PC-3 (cell line): ENCODE data around the gene ATP2A1. TPM values are rescaled to one million over a fixed set of nuclear protein-coding genes. Genes with fewer than 3 reads are reported as not detected.
"Not testable (repeated sequence)": the region's sequence is repeated elsewhere in the genome, so short reads cannot be mapped to it uniquely, and the experiment has no call there.

Experiments
- ATAC-seq: fragments of 200-7000 bp; cut with Tn5 transposase; 2 replicates; pipeline ENCODE4 v1.9.1; 2020; ENCODE audit warnings: mild to moderate bottlenecking, moderate library complexity
- BruUV-seq: library from RNA; stranded (reverse); fragments of 400-500 nt; replicated peaks from 2 replicates; lab custom pipeline; 2021; lab: Mats Ljungman, UMichigan
- CTCF ChIA-PET: fragments of 300-600 bp; sonication (Branson Sonifier 250); formaldehyde crosslinking; loops from one replicate; lab custom pipeline; 2022; ENCODE audit warnings: antibody characterized with exemption; lab: Charles Lee
- POLR2A ChIA-PET: fragments of 300-600 bp; sonication (Branson Sonifier 250); formaldehyde crosslinking; loops from one replicate; lab custom pipeline; 2022; ENCODE audit warnings: antibody characterized with exemption; ENCODE audit not compliant: unreplicated experiment; lab: Charles Lee
- DNase-seq: peaks from one replicate; pipeline ENCODE4 v3.0.0-alpha.2; 2015
- H2AFZ ChIP-seq: fragments of 300-600 bp; sonication (generic); 2 replicates; pipeline ENCODE4 v1.6.0; 2016; ENCODE audit warnings: antibody characterized with exemption, low read length
- H3F3A ChIP-seq: fragments of 300-600 bp; sonication (generic); one replicate; pipeline ENCODE4 v1.6.0; 2017; ENCODE audit warnings: antibody characterized with exemption, low read length, control low read depth, mild to moderate bottlenecking; ENCODE audit not compliant: unreplicated experiment
- H3K27ac ChIP-seq: fragments of 300-600 bp; sonication (generic); 2 replicates; pipeline ENCODE4 v1.5.1; 2016; ENCODE audit warnings: mild to moderate bottlenecking, low read length
- H3K27me3 ChIP-seq: fragments of 300-600 bp; sonication (generic); 2 replicates; pipeline ENCODE4 v1.6.1; 2016; ENCODE audit warnings: low read length, mixed read lengths
- H3K36me3 ChIP-seq: fragments of 300-600 bp; sonication (generic); 2 replicates; pipeline ENCODE4 v1.6.1; 2016; ENCODE audit warnings: low read depth, mixed run types, low read length, mixed read lengths
- H3K4me1 ChIP-seq: fragments of 300-600 bp; sonication (generic); 2 replicates; pipeline ENCODE4 v1.5.1; 2016; ENCODE audit warnings: low read length; ENCODE audit not compliant: insufficient read depth
- H3K4me2 ChIP-seq: fragments of 300-600 bp; sonication (generic); 2 replicates; pipeline ENCODE4 v1.6.0; 2016; ENCODE audit warnings: low read length
- H3K4me3 ChIP-seq: fragments of 300-600 bp; sonication (generic); 2 replicates; pipeline ENCODE4 v1.5.1; 2016; ENCODE audit warnings: mild to moderate bottlenecking, low read length, mixed read lengths
- H3K79me2 ChIP-seq: fragments of 300-600 bp; sonication (generic); 2 replicates; pipeline ENCODE4 v1.6.1; 2017; ENCODE audit warnings: low read length, mixed read lengths
- H3K9ac ChIP-seq: fragments of 300-600 bp; sonication (generic); 2 replicates; pipeline ENCODE4 v1.6.0; 2016; ENCODE audit warnings: mild to moderate bottlenecking, low read length
- H3K9me2 ChIP-seq: fragments of 300-600 bp; sonication (generic); replicated peaks from 2 replicates; pipeline ENCODE4 v1.6.1; 2016; ENCODE audit warnings: mixed run types, low read length, mixed read lengths
- H3K9me3 ChIP-seq: fragments of 300-600 bp; sonication (generic); 2 replicates; pipeline ENCODE4 v1.6.1; 2016; ENCODE audit warnings: low read length, mixed read lengths
- H4K20me1 ChIP-seq: fragments of 300-600 bp; sonication (generic); 2 replicates; pipeline ENCODE4 v1.6.1; 2016; ENCODE audit warnings: low read length, mixed read lengths
- CTCF ChIP-seq: fragments of 300-600 bp; sonication (generic); conservative IDR thresholded peaks from 2 replicates; pipeline ENCODE4 v1.5.1; 2017; ENCODE audit warnings: antibody characterized with exemption, low read depth, mild to moderate bottlenecking, low read length
- EZH2 ChIP-seq: fragments of 300-600 bp; sonication (generic); IDR thresholded peaks from one replicate; pipeline ENCODE4 v1.6.1; 2017; ENCODE audit warnings: antibody characterized with exemption, mild to moderate bottlenecking, low read length; ENCODE audit not compliant: unreplicated experiment
- EZH2phosphoT487 ChIP-seq: fragments of 300-600 bp; sonication (generic); IDR thresholded peaks from 2 replicates; pipeline ENCODE4 v1.6.1; 2018; ENCODE audit warnings: mild to moderate bottlenecking, antibody characterized with exemption, low read length, borderline replicate concordance
- intact Hi-C: fragments of 100-400 bp; cut with micrococcal nuclease; formaldehyde crosslinking; loops from 2 replicates; pipeline ENCODE4 v1.9.0; 2023
- total RNA-seq: library from RNA; depleted of rRNA; stranded (reverse); fragments of >200 nt; gene quantifications from 2 replicates; pipeline ENCODE4 v1.2.3, GENCODE V29; 2014

ATP2A1 gene
- total RNA-seq, 1 experiment from 2014 or later, result 0.87 TPM

GRCh38 chr16:28879841-28880588 lies 1.7 kb downstream of the ATP2A1 start:
- H3K36me3 ChIP-seq, result no peaks in the 10 kb centered on the region
- peaks cover 8% of the 10 kb centered on the region; the same call in 1 of the 2 replicates for H3K4me1 ChIP-seq
- CTCF ChIA-PET, result no interaction called here
- H4K20me1 ChIP-seq, result no peaks in the 10 kb centered on the region
- peak overlapping the region; percentile 100 for H3K4me2 ChIP-seq
- peak overlapping the region; percentile 73 for H3K9ac ChIP-seq
- H3K9me3 ChIP-seq, result no peaks in the 10 kb centered on the region
- H3F3A ChIP-seq, result no peaks in the 10 kb centered on the region
- peak; percentile 92 for ATAC-seq
- H3K9me2 ChIP-seq, result no peaks in the 10 kb centered on the region
- DNase-seq, result peak; percentile 82
- intact Hi-C loops, result no loop called here
- peak overlapping the region; percentile 93 for H2AFZ ChIP-seq
- POLR2A ChIA-PET, result no interaction called here
- TF ChIP-seq EZH2phosphoT487 (no peak), EZH2 (no peak), CTCF (no peak)
- BruUV-seq, result no TSS peak
- no peaks in the 10 kb centered on the region for H3K79me2 ChIP-seq
- peak overlapping the region; percentile 84 for H3K4me3 ChIP-seq
- H3K27ac ChIP-seq, result no peak overlapping the region
- no peaks in the 10 kb centered on the region for H3K27me3 ChIP-seq

GRCh38 chr16:28880589-28880915 lies 2.3 kb downstream of the ATP2A1 start:
- BruUV-seq, result no TSS peak
- DNase-seq (no peak), ATAC-seq (no peak)
- Histone ChIP-seq H3K27me3 (no peaks in the 10 kb centered on the region), H3K4me2 (no peak overlapping the region), H3K4me3 (no peak overlapping the region), H3K9ac (no peak overlapping the region), H3K36me3 (no peaks in the 10 kb centered on the region), H3K9me2 (no peaks in the 10 kb centered on the region), H3K79me2 (no peaks in the 10 kb centered on the region), H3K4me1 (peaks cover 8% of the 10 kb centered on the region; the same call in 1 of the 2 replicates), H2AFZ (no peak overlapping the region), H4K20me1 (no peaks in the 10 kb centered on the region), H3K27ac (no peak overlapping the region), H3K9me3 (no peaks in the 10 kb centered on the region), H3F3A (no peaks in the 10 kb centered on the region)
- POLR2A ChIA-PET, result no interaction called here
- intact Hi-C loops, result no loop called here
- TF ChIP-seq EZH2phosphoT487 (no peak), CTCF (no peak), EZH2 (no peak)
- CTCF ChIA-PET, result no interaction called here

GRCh38 chr16:28880955-28881354 lies 2.7 kb downstream of the ATP2A1 start:
- H3K27ac ChIP-seq, result no peak overlapping the region
- no peak overlapping the region for H3K4me3 ChIP-seq
- ChIA-PET POLR2A (no interaction called here), CTCF (interaction anchor here (0.7 kb wide), 1 partner anchor 97 kb away, joined by 6 read pairs; no protein-coding TSS in a partner anchor)
- H3K36me3 ChIP-seq, result no peaks in the 10 kb centered on the region
- no peak overlapping the region for H3K4me2 ChIP-seq
- DNase-seq (no peak), ATAC-seq (no peak)
- no peaks in the 10 kb centered on the region for H4K20me1 ChIP-seq
- no peaks in the 10 kb centered on the region for H3F3A ChIP-seq
- intact Hi-C loops, result no loop called here
- H2AFZ ChIP-seq, result no peak overlapping the region
- H3K9ac ChIP-seq, result no peak overlapping the region
- BruUV-seq, result no TSS peak
- H3K27me3 ChIP-seq, result no peaks in the 10 kb centered on the region
- no peaks in the 10 kb centered on the region for H3K9me3 ChIP-seq
- H3K9me2 ChIP-seq, result no peaks in the 10 kb centered on the region
- no peaks in the 10 kb centered on the region for H3K79me2 ChIP-seq
- peaks cover 8% of the 10 kb centered on the region; the same call in 1 of the 2 replicates for H3K4me1 ChIP-seq
- no peak for TF ChIP-seq EZH2phosphoT487
- no peak for TF ChIP-seq CTCF
- no peak for TF ChIP-seq EZH2

GRCh38 chr16:28881565-28881964 lies 3.3 kb downstream of the ATP2A1 start:
- not testable (repeated sequence) for BruUV-seq

More at GRCh38 chr16:28881565-28881964, 3.3 kb downstream of the ATP2A1 start:
- H2AFZ ChIP-seq, H3K9me3 ChIP-seq, H3K27me3 ChIP-seq, DNase-seq, H3K4me2 ChIP-seq, H3K27ac ChIP-seq, intact Hi-C loops, H3F3A ChIP-seq, H3K9me2 ChIP-seq, H3K4me3 ChIP-seq, POLR2A ChIA-PET, H3K79me2 ChIP-seq, H3K36me3 ChIP-seq, H3K9ac ChIP-seq, H4K20me1 ChIP-seq, H3K4me1 ChIP-seq, ATAC-seq: not testable (repeated sequence)
- CTCF ChIA-PET, result interaction anchor here (0.7 kb wide), 1 partner anchor 96 kb away, joined by 6 read pairs; no protein-coding TSS in a partner anchor
